ENCODE results near the gene PFKFB4.
A peak's percentile ranks its signal among the peaks of the same experiment; 100 is the strongest.

The PFKFB4 gene
- 2.2 to 4.1 (median 2.5) reads per million in 3 donors for total RNA-seq

GRCh38 chr3:48556796-48557626 is at the start of gene PFKFB4:
Gene PFKFB4 (minus strand): TSS chr3:48556803. CDS start chr3:48556777, 26 bp downstream.
- H3K4me1 ChIP-seq (ENCODE audit: control insufficient read depth, insufficient read depth, low read length, poor library complexity, severe bottlenecking), result peaks cover 12% of the 10 kb centered on the region
- no peaks in the 10 kb centered on the region for H3K9me3 ChIP-seq (ENCODE audit: control insufficient read depth, low read length)
- peak within 1 kb of the TSS; percentile 58 for H3K27ac ChIP-seq (ENCODE audit: insufficient read depth, low read length, poor library complexity, severe bottlenecking)
- H3K27me3 ChIP-seq (replicated peaks; ENCODE audit: control insufficient read depth, insufficient read depth, low read length, poor library complexity, severe bottlenecking), result no peaks in the 10 kb centered on the region
- peak; percentile 99 for DNase-seq
- peak within 1 kb of the TSS; percentile 58 for H3K4me3 ChIP-seq (ENCODE audit: insufficient read depth, low read depth, low read length, poor library complexity, severe bottlenecking)
- H3K36me3 ChIP-seq (ENCODE audit: control insufficient read depth, insufficient read depth, low read length), result no peaks in the 10 kb centered on the region

- Histone ChIP-seq H3K36me3 (ENCODE audit: control insufficient read depth, insufficient read depth, low read length) (peaks cover 78% of the 10 kb centered on the region), H3K27ac (ENCODE audit: insufficient read depth, low read length, poor library complexity, severe bottlenecking) (no peak overlapping the region), H3K27me3 (replicated peaks; ENCODE audit: control insufficient read depth, insufficient read depth, low read length, poor library complexity, severe bottlenecking) (no peaks in the 10 kb centered on the region), H3K4me1 (ENCODE audit: control insufficient read depth, insufficient read depth, low read length, poor library complexity, severe bottlenecking) (no peaks in the 10 kb centered on the region), H3K4me3 (ENCODE audit: insufficient read depth, low read depth, low read length, poor library complexity, severe bottlenecking) (no peak overlapping the region), H3K9me3 (ENCODE audit: control insufficient read depth, low read length) (no peaks in the 10 kb centered on the region)
- DNase-seq, result no peak
Measured at GRCh38 chr3:48601622-48601994, 45.0 kb upstream of the PFKFB4 start.

GRCh38 chr3:48600711-48601621 is 44.4 kb upstream of the PFKFB4 start:
- H3K36me3 ChIP-seq (ENCODE audit: control insufficient read depth, insufficient read depth, low read length), result peaks cover 78% of the 10 kb centered on the region
- no peak for DNase-seq
- no peak overlapping the region for H3K27ac ChIP-seq (ENCODE audit: insufficient read depth, low read length, poor library complexity, severe bottlenecking)
- H3K4me3 ChIP-seq (ENCODE audit: insufficient read depth, low read depth, low read length, poor library complexity, severe bottlenecking), result no peak overlapping the region
- H3K4me1 ChIP-seq (ENCODE audit: control insufficient read depth, insufficient read depth, low read length, poor library complexity, severe bottlenecking), result no peaks in the 10 kb centered on the region
- no peaks in the 10 kb centered on the region for H3K9me3 ChIP-seq (ENCODE audit: control insufficient read depth, low read length)
- H3K27me3 ChIP-seq (replicated peaks; ENCODE audit: control insufficient read depth, insufficient read depth, low read length, poor library complexity, severe bottlenecking), result no peaks in the 10 kb centered on the region

GRCh38 chr3:48599509-48600285 is 43.1 kb upstream of the PFKFB4 start:
- no peak overlapping the region for H3K27ac ChIP-seq (ENCODE audit: insufficient read depth, low read length, poor library complexity, severe bottlenecking)
- H3K36me3 ChIP-seq (ENCODE audit: control insufficient read depth, insufficient read depth, low read length), result peaks cover 67% of the 10 kb centered on the region
- no peak overlapping the region for H3K4me3 ChIP-seq (ENCODE audit: insufficient read depth, low read depth, low read length, poor library complexity, severe bottlenecking)

GRCh38 chr3:48599077-48599501 is 42.5 kb upstream of the PFKFB4 start:
- H3K4me3 ChIP-seq (ENCODE audit: insufficient read depth, low read depth, low read length, poor library complexity, severe bottlenecking), result no peak overlapping the region
- H3K36me3 ChIP-seq (ENCODE audit: control insufficient read depth, insufficient read depth, low read length), result peaks cover 61% of the 10 kb centered on the region
- peaks cover 5% of the 10 kb centered on the region for H3K4me1 ChIP-seq (ENCODE audit: control insufficient read depth, insufficient read depth, low read length, poor library complexity, severe bottlenecking)
- H3K27me3 ChIP-seq (replicated peaks; ENCODE audit: control insufficient read depth, insufficient read depth, low read length, poor library complexity, severe bottlenecking), result peaks cover 4% of the 10 kb centered on the region
- no peaks in the 10 kb centered on the region for H3K9me3 ChIP-seq (ENCODE audit: control insufficient read depth, low read length)
- no peak for DNase-seq
- no peak overlapping the region for H3K27ac ChIP-seq (ENCODE audit: insufficient read depth, low read length, poor library complexity, severe bottlenecking)

More at GRCh38 chr3:48599509-48600285, 43.1 kb upstream of the PFKFB4 start:
- no peak for DNase-seq
- Histone ChIP-seq H3K9me3 (ENCODE audit: control insufficient read depth, low read length) (no peaks in the 10 kb centered on the region), H3K4me1 (ENCODE audit: control insufficient read depth, insufficient read depth, low read length, poor library complexity, severe bottlenecking) (peaks cover 3% of the 10 kb centered on the region), H3K27me3 (replicated peaks; ENCODE audit: control insufficient read depth, insufficient read depth, low read length, poor library complexity, severe bottlenecking) (no peaks in the 10 kb centered on the region)

GRCh38 chr3:48598323-48599076 is 41.9 kb upstream of the PFKFB4 start:
- H3K27me3 ChIP-seq (replicated peaks; ENCODE audit: control insufficient read depth, insufficient read depth, low read length, poor library complexity, severe bottlenecking), result peaks cover 5% of the 10 kb centered on the region
- no peak for DNase-seq
- no peak overlapping the region for H3K4me3 ChIP-seq (ENCODE audit: insufficient read depth, low read depth, low read length, poor library complexity, severe bottlenecking)
- peaks cover 5% of the 10 kb centered on the region for H3K4me1 ChIP-seq (ENCODE audit: control insufficient read depth, insufficient read depth, low read length, poor library complexity, severe bottlenecking)
- H3K9me3 ChIP-seq (ENCODE audit: control insufficient read depth, low read length), result no peaks in the 10 kb centered on the region
- H3K36me3 ChIP-seq (ENCODE audit: control insufficient read depth, insufficient read depth, low read length), result peaks cover 55% of the 10 kb centered on the region
- no peak overlapping the region for H3K27ac ChIP-seq (ENCODE audit: insufficient read depth, low read length, poor library complexity, severe bottlenecking)

GRCh38 chr3:48597408-48597800 is 40.8 kb upstream of the PFKFB4 start:
- no peak for DNase-seq
- peaks cover 11% of the 10 kb centered on the region for H3K27me3 ChIP-seq (replicated peaks; ENCODE audit: control insufficient read depth, insufficient read depth, low read length, poor library complexity, severe bottlenecking)
- H3K9me3 ChIP-seq (ENCODE audit: control insufficient read depth, low read length), result no peaks in the 10 kb centered on the region
- no peak overlapping the region for H3K27ac ChIP-seq (ENCODE audit: insufficient read depth, low read length, poor library complexity, severe bottlenecking)
- peaks cover 44% of the 10 kb centered on the region for H3K36me3 ChIP-seq (ENCODE audit: control insufficient read depth, insufficient read depth, low read length)
- peaks cover 5% of the 10 kb centered on the region for H3K4me1 ChIP-seq (ENCODE audit: control insufficient read depth, insufficient read depth, low read length, poor library complexity, severe bottlenecking)
- no peak overlapping the region for H3K4me3 ChIP-seq (ENCODE audit: insufficient read depth, low read depth, low read length, poor library complexity, severe bottlenecking)

- Histone ChIP-seq H3K27me3 (replicated peaks; ENCODE audit: control insufficient read depth, insufficient read depth, low read length, poor library complexity, severe bottlenecking) (peaks cover 11% of the 10 kb centered on the region), H3K4me3 (ENCODE audit: insufficient read depth, low read depth, low read length, poor library complexity, severe bottlenecking) (no peak overlapping the region), H3K9me3 (ENCODE audit: control insufficient read depth, low read length) (no peaks in the 10 kb centered on the region), H3K36me3 (ENCODE audit: control insufficient read depth, insufficient read depth, low read length) (peaks cover 41% of the 10 kb centered on the region), H3K27ac (ENCODE audit: insufficient read depth, low read length, poor library complexity, severe bottlenecking) (no peak overlapping the region), H3K4me1 (ENCODE audit: control insufficient read depth, insufficient read depth, low read length, poor library complexity, severe bottlenecking) (peaks cover 5% of the 10 kb centered on the region)
- no peak for DNase-seq
Measured at GRCh38 chr3:48596676-48597407, 40.2 kb upstream of the PFKFB4 start.

All from effector memory CD4-positive, alpha-beta T cell (primary cell).